Upper lobe of left lung (tissue), 6 donors: Measurements from ENCODE around the gene SCRN2. TPM values are rescaled to one million over a fixed set of nuclear protein-coding genes. Genes with fewer than 3 reads are reported as not detected.

Experiments used
- ATAC-seq, 2 donors: fragments of 200-7000 bp; cut with Tn5 transposase; one replicate each; pipeline ENCODE4 v1.9.1; 2022; ENCODE audit warnings: mild to moderate bottlenecking in 2 of 2, moderate library complexity in 2 of 2; ENCODE audit not compliant: low FRiP score in 2 of 2
- DNase-seq, 2 donors: peaks; one replicate each; pipeline ENCODE4 v3.0.0-alpha.2; 2019 to 2020
- H3K27ac ChIP-seq, 4 donors: fragments of 200-600 bp; sonication (generic); one replicate each; pipeline ENCODE4 v1.5.1; 2016 to 2019
- H3K27me3 ChIP-seq, 4 donors: fragments of 200-600 bp; sonication (generic); one replicate each; pipeline ENCODE4 v1.5.1; 2017 to 2019
- H3K36me3 ChIP-seq, 4 donors: fragments of 200-600 bp; sonication (generic); one replicate each; pipeline ENCODE4 v1.5.1; 2016 to 2019
- H3K4me1 ChIP-seq, 4 donors: fragments of 200-600 bp; sonication (generic); one replicate each; pipeline ENCODE4 v1.5.1; 2018 to 2019
- H3K4me3 ChIP-seq, 4 donors: fragments of 200-600 bp; sonication (generic); one replicate each; pipeline ENCODE4 v1.5.1; 2017 to 2019; ENCODE audit warnings: mild to moderate bottlenecking in 2 of 4, moderate library complexity in 1 of 4
- H3K9me3 ChIP-seq, 4 donors: fragments of 200-600 bp; sonication (generic); one replicate each; pipeline ENCODE4 v1.5.1; 2018 to 2019
- EP300 ChIP-seq, 4 donors: sonication (generic); formaldehyde crosslinking; IDR thresholded peaks; one replicate each; pipeline ENCODE4 v1.5.1; 2017; ENCODE audit warnings: antibody characterized with exemption in 4 of 4, control low read depth in 2 of 4
- POLR2A ChIP-seq, 4 donors: fragments of 450-650 bp; IDR thresholded peaks; one replicate each; pipeline ENCODE4 v1.5.1; 2016 to 2017; ENCODE audit warnings: antibody characterized with exemption in 4 of 4, mild to moderate bottlenecking in 2 of 4
- POLR2AphosphoS5 ChIP-seq, 2 donors: sonication (generic); formaldehyde crosslinking; IDR thresholded peaks; one replicate each; pipeline ENCODE4 v1.5.1; 2017; ENCODE audit warnings: antibody characterized with exemption in 2 of 2
- WGBS, 2 donors: methylation state at CpG; one replicate each; pipeline ENCODE4 v1.1.5; 2017 to 2018; 5-methylcytosine and 5-hydroxymethylcytosine counted together
- total RNA-seq, 6 donors: library from RNA; depleted of rRNA in 4 of 6; stranded (reverse); fragments of >200 nt in 4 of 6; gene quantifications; one replicate each; pipeline versions ENCODE4 v1.1.0 to v1.2.1, GENCODE V29; 2016 to 2021
- TF ChIP-seq, protein P1 (sequence below), 6 experiments: fragments of 450-650 bp in 4 of 6; fragments of 200-600 bp in 2 of 6; sonication (generic) in 2 of 6; IDR thresholded peaks; one replicate each; pipeline ENCODE4 v1.5.1; 2016 to 2019; ENCODE audit warnings: antibody characterized with exemption in 6 of 6
- donor health status: DM: no; HTN: no; CAD: no; lungs with moderate emphysema.
- donor health status: DM: no; HTN: yes; CAD: no; lungs with severe emphysema.

SCRN2 gene
- total RNA-seq, 6 donors from 2014 or later, result 24.4 to 73.3 (median 34.8) TPM

DNA sequence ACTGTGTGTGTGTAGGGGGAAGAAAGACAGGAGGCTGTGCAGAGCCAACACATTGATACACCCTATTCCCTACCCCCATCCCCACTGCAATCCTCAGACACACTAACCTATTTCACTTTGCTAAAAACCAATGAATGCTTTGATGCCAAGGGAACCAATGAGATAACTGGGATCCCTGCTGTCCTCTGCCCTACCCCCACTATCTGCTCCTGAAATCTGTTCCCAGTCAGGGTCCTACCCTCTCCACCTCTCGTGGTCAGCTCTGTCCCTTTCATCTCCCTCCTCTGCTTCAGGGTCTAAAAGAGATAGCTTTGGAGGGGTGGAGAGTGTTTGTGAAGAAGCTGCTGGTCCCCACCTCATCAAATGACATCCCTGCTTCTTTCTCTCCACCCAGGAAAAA, 29.0 kb upstream of the SCRN2 start:
- ATAC-seq (no peak), DNase-seq (no peak)
- TF ChIP-seq, protein P1, sequence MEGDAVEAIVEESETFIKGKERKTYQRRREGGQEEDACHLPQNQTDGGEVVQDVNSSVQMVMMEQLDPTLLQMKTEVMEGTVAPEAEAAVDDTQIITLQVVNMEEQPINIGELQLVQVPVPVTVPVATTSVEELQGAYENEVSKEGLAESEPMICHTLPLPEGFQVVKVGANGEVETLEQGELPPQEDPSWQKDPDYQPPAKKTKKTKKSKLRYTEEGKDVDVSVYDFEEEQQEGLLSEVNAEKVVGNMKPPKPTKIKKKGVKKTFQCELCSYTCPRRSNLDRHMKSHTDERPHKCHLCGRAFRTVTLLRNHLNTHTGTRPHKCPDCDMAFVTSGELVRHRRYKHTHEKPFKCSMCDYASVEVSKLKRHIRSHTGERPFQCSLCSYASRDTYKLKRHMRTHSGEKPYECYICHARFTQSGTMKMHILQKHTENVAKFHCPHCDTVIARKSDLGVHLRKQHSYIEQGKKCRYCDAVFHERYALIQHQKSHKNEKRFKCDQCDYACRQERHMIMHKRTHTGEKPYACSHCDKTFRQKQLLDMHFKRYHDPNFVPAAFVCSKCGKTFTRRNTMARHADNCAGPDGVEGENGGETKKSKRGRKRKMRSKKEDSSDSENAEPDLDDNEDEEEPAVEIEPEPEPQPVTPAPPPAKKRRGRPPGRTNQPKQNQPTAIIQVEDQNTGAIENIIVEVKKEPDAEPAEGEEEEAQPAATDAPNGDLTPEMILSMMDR (IDR thresholded peaks at IDR 0.05), result no peak
- TF ChIP-seq POLR2A (IDR thresholded peaks at IDR 0.05) (no peak), EP300 (IDR thresholded peaks at IDR 0.05) (no peak), POLR2AphosphoS5 (IDR thresholded peaks at IDR 0.05) (no peak)
- WGBS, 2 donors, result 13 to 65% methylated on average over 1 of the region's 1 CpG
- H3K36me3 ChIP-seq, result no peaks in the 10 kb centered on the region
- no peak overlapping the region for H3K27ac ChIP-seq
- H3K27me3 ChIP-seq, result peaks cover 0 to 7% (median 0%) of the 10 kb centered on the region in 4 donors
- no peaks in the 10 kb centered on the region for H3K9me3 ChIP-seq
- peaks cover 0 to 9% (median 0%) of the 10 kb centered on the region in 4 donors for H3K4me1 ChIP-seq
- H3K4me3 ChIP-seq, result no peak overlapping the region

DNA sequence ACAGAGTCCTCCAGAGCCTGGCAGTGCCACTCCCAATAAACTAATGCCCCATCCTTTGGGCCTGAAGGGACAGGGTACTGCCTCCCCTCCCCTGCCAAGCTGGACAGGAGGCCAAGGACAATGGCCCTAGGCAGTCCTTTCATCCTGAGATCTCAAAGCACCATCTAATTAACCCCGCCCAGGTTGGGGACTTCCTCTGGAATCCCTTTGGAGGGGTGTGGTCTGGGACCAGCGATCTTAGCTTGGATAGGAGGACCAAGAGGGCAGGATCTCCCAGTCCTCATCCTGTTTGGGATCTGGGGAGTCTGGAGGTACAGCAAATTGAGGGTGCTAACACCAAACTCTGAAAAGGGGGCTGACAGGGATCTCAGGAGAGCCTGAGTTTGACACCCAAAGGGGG, 28.0 kb upstream of the SCRN2 start:
- no peak for TF ChIP-seq POLR2AphosphoS5 (IDR thresholded peaks at IDR 0.05)
- TF ChIP-seq EP300 (IDR thresholded peaks at IDR 0.05), result no peak
- TF ChIP-seq, protein P1 (IDR thresholded peaks at IDR 0.05), result no peak
- TF ChIP-seq POLR2A (IDR thresholded peaks at IDR 0.05), result no peak
- ATAC-seq, result no peak
- H3K9me3 ChIP-seq, result no peaks in the 10 kb centered on the region
- H3K4me3 ChIP-seq, result no peak overlapping the region
- no peak for DNase-seq
- 49 to 56% methylated on average over 2 of the region's 2 CpGs for WGBS, 2 donors
- H3K27ac ChIP-seq, result no peak overlapping the region
- no peaks in the 10 kb centered on the region for H3K36me3 ChIP-seq
- peaks cover 0 to 12% (median 0%) of the 10 kb centered on the region in 4 donors for H3K4me1 ChIP-seq
- peaks cover 0 to 7% (median 0%) of the 10 kb centered on the region in 4 donors for H3K27me3 ChIP-seq

DNA sequence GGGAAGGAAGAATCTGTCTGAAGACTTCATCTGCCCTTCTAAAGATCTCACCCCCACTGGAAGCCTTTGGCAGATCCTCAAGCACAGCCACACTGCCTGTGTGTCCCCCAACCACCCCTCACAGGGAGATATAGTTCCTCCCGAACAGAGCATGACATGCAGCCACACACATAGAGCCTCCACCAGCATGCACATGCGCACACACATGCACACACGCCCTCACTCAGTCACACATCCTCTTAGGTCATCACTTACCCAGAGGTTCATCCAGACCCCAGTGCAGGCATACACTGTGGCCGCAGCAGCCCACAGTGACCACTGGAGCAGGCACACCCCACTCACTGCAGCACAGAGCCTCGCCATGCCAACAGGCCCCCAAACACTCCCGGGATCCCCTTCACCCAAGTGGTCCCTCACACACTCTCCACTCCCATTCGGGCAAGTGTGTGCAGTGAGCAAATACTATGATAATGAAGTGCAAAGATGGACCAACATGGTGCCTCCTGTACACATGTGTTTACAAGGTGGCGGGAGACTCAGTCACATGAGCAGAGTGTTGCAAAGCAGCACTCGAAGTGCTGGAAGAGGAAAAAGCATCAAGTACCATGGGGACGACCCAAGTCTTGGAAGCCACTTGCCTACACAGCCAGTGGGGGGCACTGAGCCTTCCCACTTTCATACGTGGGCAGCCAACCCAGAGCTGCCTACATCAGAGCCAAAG, 26.9 kb upstream of the SCRN2 start:
- H3K9me3 ChIP-seq, result no peaks in the 10 kb centered on the region
- WGBS, 2 donors, result 83 to 86% methylated on average over 11 of the region's 11 CpGs
- no peaks in the 10 kb centered on the region for H3K36me3 ChIP-seq
- DNase-seq (peak in 1 of 2 donors; percentile 30), ATAC-seq (peak in 1 of 2 donors; percentile 22)
- no peak for TF ChIP-seq POLR2A (IDR thresholded peaks at IDR 0.05)
- TF ChIP-seq POLR2AphosphoS5 (IDR thresholded peaks at IDR 0.05), result no peak
- no peak for TF ChIP-seq EP300 (IDR thresholded peaks at IDR 0.05)
- TF ChIP-seq, protein P1 (IDR thresholded peaks at IDR 0.05), result no peak
- no peak overlapping the region for H3K4me3 ChIP-seq
- no peak overlapping the region for H3K27ac ChIP-seq
- H3K4me1 ChIP-seq, result peaks cover 2 to 15% (median 3%) of the 10 kb centered on the region in 4 donors
- peaks cover 0 to 7% (median 0%) of the 10 kb centered on the region in 4 donors for H3K27me3 ChIP-seq

DNA sequence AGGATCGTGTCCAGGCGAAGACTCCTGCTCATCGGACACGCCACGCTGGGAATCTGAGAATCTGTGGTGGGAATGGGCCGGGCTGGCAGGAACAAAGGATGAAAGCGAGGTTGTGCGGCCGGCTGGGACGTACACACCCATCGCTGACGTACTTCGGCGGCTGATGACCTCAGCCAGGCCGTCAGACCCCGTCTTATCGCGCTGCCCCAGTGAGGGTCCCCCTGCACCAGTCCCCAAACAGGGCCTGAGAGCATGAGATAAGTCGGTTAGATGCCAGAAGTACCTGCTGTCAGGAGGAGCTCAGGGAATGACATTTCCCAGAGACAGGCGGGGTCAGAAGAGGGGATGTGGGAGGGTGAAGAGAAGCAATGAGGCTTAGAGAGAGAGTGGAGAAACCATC, 25.9 kb upstream of the SCRN2 start:
- peaks cover 5 to 13% (median 8%) of the 10 kb centered on the region in 4 donors for H3K4me1 ChIP-seq
- peak in 1 of 2 donors; percentile 50 for DNase-seq
- H3K27ac ChIP-seq, result no peak overlapping the region
- WGBS, 2 donors, result 70 to 82% methylated on average over 20 of the region's 20 CpGs
- no peaks in the 10 kb centered on the region for H3K27me3 ChIP-seq
- ATAC-seq, result peak in 1 of 2 donors; percentile 54
- TF ChIP-seq EP300 (IDR thresholded peaks at IDR 0.05) (no peak), POLR2A (IDR thresholded peaks at IDR 0.05) (no peak), POLR2AphosphoS5 (IDR thresholded peaks at IDR 0.05) (no peak)
- TF ChIP-seq, protein P1 (IDR thresholded peaks at IDR 0.05), result no peak
- H3K36me3 ChIP-seq, result no peaks in the 10 kb centered on the region
- H3K4me3 ChIP-seq, result no peak overlapping the region
- no peaks in the 10 kb centered on the region for H3K9me3 ChIP-seq
